Stimulated activated CD4-positive, alpha-beta T cell treated with anti-CD3 and anti-CD28 coated beads, Interleukin-15, amount 100 ng/mL, for 48 hours (primary cell): ENCODE results near the gene MYO10.
"Not testable (repeated sequence)": the region's sequence is repeated elsewhere in the genome, so short reads cannot be mapped to it uniquely, and the experiment has no call there.

Experiments used
- DNase-seq, 2 donors: peaks; one replicate each; pipeline ENCODE4 v3.0.0-alpha.2; 2020; ENCODE audit warnings: low read depth in 2 of 2

Gene MYO10

DNA sequence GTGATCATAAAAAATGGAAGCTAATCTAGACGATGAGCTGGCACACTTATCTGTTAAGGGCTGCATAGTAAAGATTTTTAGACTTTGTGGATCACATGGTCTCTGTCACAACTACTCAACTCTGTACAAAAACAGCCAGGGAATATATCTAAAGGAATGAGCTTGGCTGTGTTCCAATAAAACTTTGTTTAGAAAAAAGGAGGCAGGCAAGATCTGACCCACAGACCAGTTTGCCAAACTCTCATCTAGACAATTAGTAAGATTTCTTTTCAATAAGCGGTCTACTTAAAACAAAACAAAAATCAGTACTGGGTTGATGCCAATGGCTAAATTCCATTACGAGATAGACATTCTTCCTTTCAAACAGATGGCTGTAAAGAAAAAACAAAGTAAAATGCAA, 266.3 kb downstream of the MYO10 start:
- DNase-seq: no peak

DNA sequence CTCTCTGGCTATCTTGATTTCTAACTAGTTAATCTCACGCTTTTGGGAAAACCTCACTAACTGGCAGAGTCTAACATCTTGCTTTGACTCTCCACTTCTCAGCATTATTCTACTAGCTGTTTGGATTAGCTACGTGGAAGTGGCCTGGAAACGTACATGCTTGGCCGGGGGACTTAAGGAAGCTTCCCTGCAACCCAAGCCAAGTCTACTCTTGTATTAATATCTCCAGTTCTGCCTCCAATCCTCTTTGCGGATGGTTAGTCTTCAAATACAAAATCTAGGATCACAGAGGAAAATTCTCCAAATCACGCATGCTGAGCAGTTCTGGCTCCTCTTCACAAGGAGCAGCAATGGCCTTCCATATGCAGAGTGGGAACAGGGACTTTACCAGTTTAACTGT, 267.5 kb downstream of the MYO10 start:
- no peak for DNase-seq

DNA sequence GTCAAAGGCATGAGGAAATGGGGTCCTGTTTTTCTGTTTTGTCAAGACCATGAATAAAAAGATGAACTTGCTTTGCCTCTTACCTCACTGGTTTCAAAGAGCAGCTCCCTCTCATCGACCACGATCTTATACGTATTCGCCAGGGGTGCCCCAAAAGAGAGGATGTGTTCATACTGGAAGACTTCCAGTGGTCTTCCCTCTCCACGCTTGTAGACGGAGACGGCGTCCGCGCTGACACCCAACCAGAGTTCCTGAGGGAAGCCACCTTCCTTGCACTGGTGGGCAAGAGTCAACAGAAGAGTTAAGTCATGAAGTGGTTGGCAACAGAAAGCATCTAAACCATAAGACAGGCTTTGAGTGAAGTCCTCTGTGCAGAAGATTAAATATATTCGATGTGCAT, 267.9 kb downstream of the MYO10 start:
- DNase-seq: no peak

DNA sequence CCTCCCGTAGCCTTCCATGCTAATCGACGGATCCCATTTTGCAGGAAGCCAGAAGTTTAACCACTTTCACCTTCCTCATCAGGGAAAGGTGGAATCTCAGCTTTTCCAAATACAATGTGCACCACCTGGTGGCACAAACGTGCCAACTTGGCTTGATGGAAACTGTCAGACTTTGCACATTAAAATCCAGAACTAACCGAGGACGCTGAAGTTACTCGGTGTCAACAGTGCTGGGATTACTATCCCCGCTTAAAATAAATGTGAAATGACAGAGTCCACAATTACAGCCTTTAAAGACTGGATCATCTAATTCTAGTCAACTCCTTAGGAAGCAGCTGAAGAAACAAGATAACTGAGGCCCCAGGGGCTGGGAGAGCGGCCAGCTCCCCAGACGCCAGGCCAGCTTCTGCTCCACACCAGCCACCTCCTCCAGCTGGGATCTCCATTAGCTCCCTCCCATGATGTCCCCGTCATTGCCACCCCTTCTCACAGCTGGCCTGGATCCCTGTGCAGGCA, 269.1 kb downstream of the MYO10 start:
- DNase-seq: no peak

DNA sequence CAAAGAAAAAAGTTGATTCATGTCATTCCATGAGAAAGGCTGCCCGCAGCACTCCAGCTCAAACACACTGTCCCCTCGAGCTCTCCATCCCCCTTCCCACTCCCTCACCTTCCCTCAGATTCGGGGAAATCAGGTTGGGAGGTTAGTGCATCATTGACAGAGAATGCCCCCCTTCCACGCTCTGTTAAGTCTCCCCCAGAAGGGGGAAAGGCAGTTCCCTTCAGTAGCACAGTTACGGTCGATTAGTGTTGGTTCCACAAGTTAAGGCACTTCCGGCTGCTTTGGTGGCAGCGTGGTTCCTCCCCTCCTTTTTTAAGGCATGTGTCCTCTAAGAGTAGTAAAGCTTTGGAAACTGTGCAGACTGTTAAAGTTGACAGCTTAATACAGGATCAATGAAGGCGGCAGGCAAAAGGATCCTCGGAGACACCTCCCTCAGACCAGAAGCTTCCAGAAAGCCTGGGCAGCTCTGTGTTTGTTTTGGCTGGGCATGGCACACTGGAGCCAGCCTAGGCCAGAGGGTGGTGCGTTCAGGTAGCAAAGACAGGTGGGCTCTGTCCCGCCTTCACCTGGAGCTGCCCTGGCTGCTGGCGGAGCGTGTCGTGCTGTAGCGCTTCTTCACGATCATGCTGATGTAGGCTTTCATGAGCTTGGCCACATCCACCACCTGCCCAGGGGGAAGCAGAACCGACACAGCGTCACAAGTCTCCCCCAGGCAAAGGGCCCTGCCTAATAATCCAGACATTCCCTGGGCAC, 269.8 kb downstream of the MYO10 start:
- no peak for DNase-seq

DNA sequence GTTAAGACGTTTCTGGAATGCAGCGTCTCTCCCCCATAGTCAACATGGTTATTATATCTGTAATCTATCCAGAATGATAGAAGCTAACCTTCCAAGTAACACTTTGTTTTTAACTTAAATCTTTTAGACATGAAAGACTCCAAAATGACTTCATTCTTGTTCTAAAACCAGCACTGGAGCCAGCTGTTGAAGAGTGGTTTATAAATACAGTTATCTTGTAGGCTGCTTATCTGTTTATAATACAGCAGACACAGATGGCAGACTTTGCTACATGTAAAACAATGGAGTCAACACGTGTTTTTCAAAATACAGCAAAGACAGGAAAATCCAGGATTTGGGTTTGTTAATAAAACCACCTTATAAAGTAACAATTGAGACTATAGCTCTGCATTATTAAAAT, 270.5 kb downstream of the MYO10 start:
- DNase-seq: no peak

DNA sequence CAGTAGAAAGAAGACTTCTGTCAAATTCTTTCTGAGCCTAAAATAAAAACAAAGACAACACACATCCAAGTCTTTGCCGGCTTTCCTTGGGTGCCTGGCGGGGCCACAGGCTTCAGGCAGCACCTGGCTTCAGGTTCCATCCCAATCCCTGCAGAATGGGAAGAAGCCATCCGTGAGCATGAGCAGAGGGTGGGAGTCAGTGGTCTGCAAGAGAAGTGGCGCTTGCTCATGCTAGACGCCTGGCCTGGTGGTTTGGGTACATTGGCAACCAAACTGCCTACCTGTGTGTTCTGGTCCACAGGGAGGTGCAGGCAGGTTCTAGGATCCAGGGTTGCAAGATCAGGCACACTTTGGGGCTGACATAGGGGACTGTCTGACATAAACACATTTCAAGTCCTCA, 271.7 kb downstream of the MYO10 start:
- no peak for DNase-seq

DNA sequence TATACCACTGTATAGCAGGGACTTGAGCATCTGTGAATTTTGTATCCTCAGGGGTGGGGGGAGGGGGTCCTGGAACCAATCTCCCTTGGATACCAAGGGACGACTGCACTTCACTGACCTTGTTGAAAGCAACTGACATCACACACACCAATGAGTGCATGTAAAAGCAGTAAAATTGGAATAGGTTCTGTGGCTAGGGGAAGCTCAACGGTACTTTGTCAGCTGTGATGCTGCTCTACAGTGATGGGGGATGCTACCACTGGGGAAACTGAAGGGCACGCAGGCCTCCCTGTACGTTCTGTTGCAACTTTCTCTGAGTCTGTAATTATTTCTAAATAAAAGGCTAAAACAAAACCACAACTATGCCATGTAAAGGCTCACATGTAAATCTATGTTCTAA, 272.2 kb downstream of the MYO10 start:
- DNase-seq: no peak

DNA sequence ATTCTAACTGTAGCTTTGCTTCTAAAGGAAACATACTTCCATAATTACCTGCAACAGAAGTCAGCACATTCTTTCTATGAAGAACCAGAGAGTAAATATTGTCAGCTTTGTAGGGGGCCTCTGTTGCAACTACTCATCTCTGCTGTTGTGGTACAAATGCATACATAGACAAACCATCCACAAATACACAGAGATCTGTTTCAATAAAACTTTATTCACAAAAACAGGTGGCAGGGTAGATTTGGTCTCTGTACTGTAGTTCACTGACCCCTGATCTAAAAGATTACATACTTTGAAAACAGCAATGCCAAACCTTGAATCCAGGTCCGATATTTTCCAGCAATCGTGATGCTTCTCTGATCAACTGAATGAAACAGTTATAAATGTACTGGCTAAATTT, 274.4 kb downstream of the MYO10 start:
- DNase-seq: no peak

DNA sequence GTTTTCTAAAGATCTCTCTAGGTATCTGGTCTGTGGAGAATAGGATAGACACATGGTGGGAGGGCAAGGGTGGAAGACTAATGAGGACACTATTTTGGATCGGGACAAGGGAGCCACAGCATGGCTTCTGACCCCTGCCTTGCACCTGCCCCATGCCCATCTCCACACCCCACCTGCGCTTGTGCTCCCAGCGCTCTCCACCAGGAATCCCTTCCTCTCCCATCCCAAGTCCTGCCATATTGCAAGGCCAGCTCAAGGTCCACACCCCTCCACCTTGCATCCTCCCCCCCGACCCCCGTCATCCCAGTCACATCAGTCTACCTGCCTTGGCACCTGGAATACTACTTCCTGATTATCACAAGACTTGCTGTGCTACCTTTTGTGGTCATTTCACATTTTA, 275.1 kb downstream of the MYO10 start:
- no peak for DNase-seq

DNA sequence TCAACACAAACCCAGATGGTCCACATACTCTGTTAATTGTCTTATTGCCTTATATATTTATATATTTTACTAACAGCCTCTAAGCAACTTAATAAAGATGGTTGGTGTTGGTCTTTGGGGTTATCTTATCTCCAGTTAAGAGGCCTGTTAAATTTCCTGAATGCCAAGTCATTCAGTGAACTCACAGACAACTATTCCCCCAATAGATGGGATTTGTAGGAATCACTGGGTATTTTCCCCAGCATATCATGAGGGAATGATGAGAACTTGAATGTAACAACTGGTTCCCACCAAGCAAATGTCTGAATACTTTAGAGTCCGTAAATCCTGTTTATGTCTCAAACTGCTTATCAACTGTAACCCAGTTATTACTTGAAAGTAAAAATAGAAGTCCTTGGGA, 276.6 kb downstream of the MYO10 start:
- DNase-seq: no peak

DNA sequence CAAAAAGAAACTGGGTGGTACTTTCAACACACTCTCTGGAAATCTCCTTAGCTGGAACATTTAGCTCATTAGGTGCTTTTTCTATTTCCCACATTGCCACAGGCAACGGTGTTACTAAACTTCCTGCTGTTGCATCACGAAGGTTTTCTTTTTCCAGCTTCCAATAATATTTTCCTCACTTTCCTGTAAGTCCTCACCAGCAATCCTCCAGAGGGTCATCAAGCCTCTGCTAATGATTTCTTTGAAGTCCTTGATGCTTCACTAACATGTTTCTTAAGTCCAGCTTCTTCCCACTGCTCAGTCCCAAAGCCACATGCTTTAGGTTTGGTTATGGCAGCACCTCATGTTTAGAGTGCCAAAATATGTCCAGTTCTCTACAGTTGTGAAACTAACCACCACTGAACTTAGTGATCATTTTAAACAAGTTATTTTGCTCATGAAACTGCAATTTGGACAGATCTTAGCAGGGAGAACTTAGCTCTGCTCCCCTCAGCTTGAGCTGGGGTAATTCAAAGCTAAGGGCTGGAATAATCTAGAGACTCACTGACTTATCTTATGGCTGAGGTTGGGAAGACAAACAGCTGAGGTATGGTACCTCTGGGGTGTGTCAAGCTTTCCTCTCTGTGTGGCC, 279.4 kb downstream of the MYO10 start:
- DNase-seq: no peak

DNA sequence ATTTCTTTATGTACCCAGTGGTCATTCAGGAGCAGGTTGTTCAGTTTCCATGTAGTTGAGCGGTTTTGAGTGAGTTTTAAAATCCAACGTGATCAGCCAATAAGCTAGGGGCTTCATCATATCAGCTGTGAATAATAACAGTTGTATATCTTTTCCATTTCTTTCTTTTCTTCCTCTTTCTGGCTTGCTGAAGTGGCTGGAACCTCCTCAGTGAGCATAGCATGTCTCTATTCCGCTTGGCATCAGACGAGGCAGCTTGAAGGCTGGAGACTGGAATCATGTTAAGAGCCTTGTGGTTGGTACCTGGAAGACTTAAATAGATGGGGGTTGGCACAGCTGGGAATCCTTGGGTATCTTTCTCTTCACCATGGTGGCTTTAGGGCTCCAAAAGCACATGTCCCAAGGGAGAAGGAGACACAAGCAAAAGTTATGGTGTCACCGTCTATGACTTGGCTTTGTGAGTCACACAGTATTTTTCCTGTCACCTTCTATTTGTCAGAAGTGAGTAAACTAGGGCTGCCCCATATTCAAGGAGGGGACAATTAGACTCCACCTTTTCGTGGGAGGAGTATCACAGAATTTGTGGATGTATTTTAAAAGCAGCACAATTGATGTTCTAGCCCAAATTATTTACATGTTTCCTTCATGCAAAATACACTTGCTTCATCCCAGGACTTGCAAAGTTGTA, 281.3 kb downstream of the MYO10 start:
- peak in 1 of 2 donors; percentile 2 for DNase-seq

DNA sequence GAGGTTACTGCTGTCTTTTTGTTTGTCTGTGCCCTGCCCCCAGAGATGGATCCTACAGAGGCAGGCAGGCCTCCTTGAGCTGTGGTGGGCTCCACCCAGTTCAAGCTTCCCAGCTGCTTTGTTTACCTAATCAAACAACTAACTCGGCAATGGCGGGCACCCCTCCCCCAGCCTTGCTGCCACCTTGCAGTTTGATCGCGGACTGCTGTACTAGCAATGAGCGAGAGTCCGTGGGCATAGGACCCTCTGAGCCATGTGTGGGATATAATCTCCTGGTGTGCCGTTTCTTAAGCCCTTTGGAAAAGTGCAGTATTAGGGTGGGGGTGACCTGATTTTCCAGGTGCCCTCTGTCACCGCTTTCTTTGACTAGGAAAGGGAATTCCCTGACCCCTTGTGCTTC, 287.3 kb downstream of the MYO10 start:
- DNase-seq: not testable (repeated sequence)

DNA sequence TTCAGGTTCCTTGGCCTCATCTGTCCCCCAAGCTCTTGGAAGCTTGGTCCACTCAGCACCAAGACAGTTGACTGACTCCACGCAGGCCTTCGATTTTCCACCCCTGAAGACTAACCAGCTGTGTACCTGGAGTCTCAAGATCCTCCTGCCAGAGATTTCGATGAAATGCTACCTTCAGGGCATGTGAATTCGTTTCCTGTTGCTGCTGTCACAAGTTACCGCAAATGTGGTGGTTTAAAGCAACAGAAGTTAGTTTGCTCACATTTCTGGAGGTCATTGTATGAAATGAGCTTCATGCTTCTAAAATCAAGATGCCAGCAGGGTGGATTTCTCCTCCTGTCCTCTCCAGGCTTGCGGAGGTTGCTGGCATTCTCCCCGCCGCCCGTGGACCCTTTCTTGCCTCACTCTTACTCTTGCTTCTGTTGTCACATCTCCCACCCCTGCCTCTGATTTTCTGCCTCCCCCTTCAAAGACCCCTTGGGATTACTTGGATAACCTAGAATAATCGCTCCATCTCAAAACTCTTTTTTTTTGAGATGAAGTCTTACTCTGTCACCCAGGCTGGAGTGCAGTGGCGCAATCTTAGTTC, 291.7 kb downstream of the MYO10 start:
- no peak for DNase-seq

DNA sequence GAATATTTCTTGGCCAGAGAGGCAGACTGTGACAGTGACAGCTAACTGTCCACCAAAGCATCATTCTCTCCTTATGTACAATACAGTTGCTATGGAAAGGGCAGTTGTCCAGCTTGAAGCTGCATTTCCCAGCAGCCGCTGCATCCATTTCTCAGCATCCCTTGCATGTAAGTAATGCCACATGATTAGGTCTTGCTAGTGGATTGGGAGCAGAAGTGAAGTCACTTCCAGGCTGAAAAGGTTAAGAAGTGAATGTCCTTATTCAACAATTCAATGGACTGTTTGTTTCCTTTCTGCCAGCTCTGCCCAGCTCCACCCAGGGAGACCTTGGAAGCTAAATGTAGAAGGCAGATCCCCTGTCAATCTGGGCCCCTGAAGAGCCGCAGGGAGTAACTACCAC, 293.2 kb downstream of the MYO10 start:
- DNase-seq: no peak

DNA sequence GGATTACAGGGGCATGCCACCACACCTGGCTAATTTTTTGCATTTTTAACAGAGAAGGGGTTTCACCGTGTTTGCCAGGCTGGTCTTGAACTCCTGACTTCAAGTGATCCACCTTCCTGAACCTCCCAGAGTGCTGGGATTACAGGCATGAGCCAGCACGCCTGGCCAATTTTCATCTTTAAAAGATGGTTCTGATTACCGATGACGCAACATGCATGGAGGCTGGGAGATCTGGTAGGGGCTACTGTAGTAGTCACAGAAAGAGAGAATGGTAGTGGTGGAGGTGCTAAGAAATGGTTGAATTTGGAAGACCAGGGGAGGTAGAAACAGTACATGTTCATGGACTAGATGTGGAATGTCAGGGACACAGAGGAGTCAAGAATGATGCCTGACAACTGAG, 296.9 kb downstream of the MYO10 start:
- DNase-seq: no peak

DNA sequence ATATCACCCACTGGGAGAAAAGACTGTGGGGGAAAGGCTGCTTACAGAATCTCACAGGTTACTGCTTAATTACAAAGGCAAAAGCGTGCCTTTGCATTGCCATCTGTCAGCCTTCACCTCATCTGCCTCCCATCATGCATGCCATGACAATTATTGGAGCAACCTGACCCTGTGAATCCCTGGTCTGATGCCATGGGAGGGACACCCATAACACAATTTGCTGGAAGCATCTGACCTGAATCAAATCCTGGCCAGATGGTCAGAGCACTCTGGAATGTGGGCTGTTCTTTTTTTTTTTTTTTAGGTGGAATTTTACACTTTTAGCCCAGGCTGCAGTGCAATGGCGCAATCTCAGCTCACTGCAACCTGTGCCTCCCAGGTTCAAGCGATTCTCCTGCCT, 307.7 kb downstream of the MYO10 start:
- DNase-seq: no peak

DNA sequence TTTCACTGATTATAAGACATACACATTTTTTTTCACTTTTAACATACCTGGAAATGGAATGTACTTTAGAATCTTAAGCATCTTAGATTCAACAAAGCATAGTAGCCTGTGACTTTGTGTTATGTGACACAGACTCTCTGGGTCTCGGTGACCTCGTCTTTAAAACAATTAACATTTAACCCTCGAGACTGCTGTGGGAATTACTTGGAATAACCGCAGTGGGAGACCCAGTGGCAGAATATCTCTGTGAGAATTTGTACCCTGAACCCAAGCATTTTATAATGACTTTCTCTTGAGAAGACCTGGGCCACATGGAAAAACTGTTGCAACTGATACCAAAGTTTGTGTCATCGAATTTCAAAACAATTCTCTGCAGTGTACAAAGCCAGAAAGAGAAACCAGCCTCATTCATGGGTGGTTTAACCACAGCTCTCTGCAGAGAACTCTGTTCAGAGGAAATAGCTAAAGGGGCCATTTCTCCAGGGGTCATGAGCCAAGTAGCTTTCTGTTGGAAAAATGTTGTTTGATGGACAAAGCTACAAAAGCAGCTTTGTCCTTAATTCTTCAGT, 309.3 kb downstream of the MYO10 start:
- no peak for DNase-seq

DNA sequence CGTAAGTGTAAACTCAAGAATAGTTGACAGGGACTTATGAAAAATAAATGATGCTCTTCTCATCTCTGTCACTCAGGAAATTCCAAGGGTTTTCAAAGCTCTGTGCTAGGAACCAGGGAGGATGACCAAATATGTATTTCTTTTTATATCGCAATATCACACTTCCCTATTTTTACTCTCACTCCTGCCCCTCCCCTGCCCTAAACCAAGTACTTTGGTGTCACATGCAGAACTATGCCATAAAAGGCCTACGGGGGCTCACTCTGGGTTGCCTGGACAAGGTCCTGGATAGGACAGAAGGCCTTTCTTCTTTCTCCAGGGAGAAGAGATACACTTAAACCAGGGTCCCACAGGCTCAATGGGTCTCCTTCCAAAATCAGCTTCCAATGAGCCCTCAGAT, 311.0 kb downstream of the MYO10 start:
- no peak for DNase-seq

DNA sequence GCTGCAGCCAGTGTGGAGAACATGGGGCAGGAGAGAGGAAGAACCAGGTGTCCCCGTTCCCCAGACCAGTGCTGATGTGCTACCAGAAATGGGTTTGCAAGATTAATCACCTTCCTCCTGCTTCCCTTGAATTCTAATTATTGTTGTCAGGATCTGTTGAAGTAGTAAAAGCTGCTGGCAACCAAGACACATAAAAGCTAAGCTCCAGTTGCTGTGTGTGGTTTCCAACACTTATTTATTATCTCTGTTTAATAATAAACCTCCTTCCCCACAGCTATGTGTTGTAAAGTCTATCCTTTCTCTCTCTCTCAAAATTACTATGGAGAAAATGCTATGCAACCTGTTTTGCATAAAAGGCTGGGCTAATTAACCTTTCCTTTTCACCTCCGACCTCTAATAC, 317.0 kb downstream of the MYO10 start:
- DNase-seq: no peak
